Measurements from ENCODE around the gene IRF6.

Gene IRF6

GRCh38 chr1:209768354-209768774 lies 37.6 kb downstream of the IRF6 start:
- Mint-ChIP-seq H3K4me3 (no peak overlapping the region), H3K9me3 (no peaks in the 10 kb centered on the region), H3K4me1 (ENCODE audit: low read depth) (peaks cover 10% of the 10 kb centered on the region), H3K36me3 (ENCODE audit: low read depth) (peaks cover 51% of the 10 kb centered on the region), H3K27me3 (no peaks in the 10 kb centered on the region), H3K27ac (no peak overlapping the region)

- H3K9me3 Mint-ChIP-seq: no peaks in the 10 kb centered on the region
- H3K27ac Mint-ChIP-seq: no peak overlapping the region
- H3K4me3 Mint-ChIP-seq: no peak overlapping the region
- H3K27me3 Mint-ChIP-seq: no peaks in the 10 kb centered on the region
- peaks cover 17% of the 10 kb centered on the region for H3K4me1 Mint-ChIP-seq (ENCODE audit: low read depth)
- H3K36me3 Mint-ChIP-seq (ENCODE audit: low read depth): peaks cover 57% of the 10 kb centered on the region
These were observed 38.2 kb downstream of the IRF6 start for GRCh38 chr1:209767706-209768105.

GRCh38 chr1:209767096-209767495 lies 38.8 kb downstream of the IRF6 start:
- H3K9me3 Mint-ChIP-seq: no peaks in the 10 kb centered on the region

GRCh38 chr1:209766051-209766450 lies 39.9 kb downstream of the IRF6 start:
- H3K4me3 Mint-ChIP-seq: peak overlapping the region; percentile 72
- H3K27me3 Mint-ChIP-seq: no peaks in the 10 kb centered on the region
- peaks cover 74% of the 10 kb centered on the region for H3K36me3 Mint-ChIP-seq (ENCODE audit: low read depth)
- H3K9me3 Mint-ChIP-seq: no peaks in the 10 kb centered on the region
- H3K27ac Mint-ChIP-seq: peak overlapping the region; percentile 92
- H3K4me1 Mint-ChIP-seq (ENCODE audit: low read depth): peaks cover 33% of the 10 kb centered on the region

More at GRCh38 chr1:209767096-209767495, 38.8 kb downstream of the IRF6 start:
- peak overlapping the region; percentile 92 for H3K27ac Mint-ChIP-seq
- no peaks in the 10 kb centered on the region for H3K27me3 Mint-ChIP-seq
- H3K36me3 Mint-ChIP-seq (ENCODE audit: low read depth): peaks cover 63% of the 10 kb centered on the region
- H3K4me1 Mint-ChIP-seq (ENCODE audit: low read depth): peaks cover 23% of the 10 kb centered on the region
- no peak overlapping the region for H3K4me3 Mint-ChIP-seq

GRCh38 chr1:209761011-209761635 lies 44.8 kb downstream of the IRF6 start:
- H3K27ac Mint-ChIP-seq: peak overlapping the region; percentile 83
- peaks cover 67% of the 10 kb centered on the region for H3K4me1 Mint-ChIP-seq (ENCODE audit: low read depth)
- no peaks in the 10 kb centered on the region for H3K9me3 Mint-ChIP-seq
- peak overlapping the region; percentile 25 for H3K4me3 Mint-ChIP-seq
- peaks cover 96% of the 10 kb centered on the region for H3K36me3 Mint-ChIP-seq (ENCODE audit: low read depth)
- no peaks in the 10 kb centered on the region for H3K27me3 Mint-ChIP-seq

- Mint-ChIP-seq H3K4me3 (peak overlapping the region; percentile 100), H3K27me3 (no peaks in the 10 kb centered on the region), H3K4me1 (ENCODE audit: low read depth) (peaks cover 79% of the 10 kb centered on the region), H3K27ac (peak overlapping the region; percentile 54), H3K9me3 (no peaks in the 10 kb centered on the region), H3K36me3 (ENCODE audit: low read depth) (peaks cover 87% of the 10 kb centered on the region)
These were observed 46.0 kb downstream of the IRF6 start for GRCh38 chr1:209759829-209760359.

- H3K36me3 Mint-ChIP-seq (ENCODE audit: low read depth): peaks cover 75% of the 10 kb centered on the region
These were observed 47.5 kb downstream of the IRF6 start for GRCh38 chr1:209758400-209758799.

GRCh38 chr1:209756615-209757445 lies 49.1 kb downstream of the IRF6 start:
- no peaks in the 10 kb centered on the region for H3K9me3 Mint-ChIP-seq
- peaks cover 83% of the 10 kb centered on the region for H3K4me1 Mint-ChIP-seq (ENCODE audit: low read depth)
- H3K36me3 Mint-ChIP-seq (ENCODE audit: low read depth): peaks cover 59% of the 10 kb centered on the region
- peak overlapping the region; percentile 100 for H3K27ac Mint-ChIP-seq
- H3K4me3 Mint-ChIP-seq: peak overlapping the region; percentile 100
- H3K27me3 Mint-ChIP-seq: no peaks in the 10 kb centered on the region

More at GRCh38 chr1:209758400-209758799, 47.5 kb downstream of the IRF6 start:
- Mint-ChIP-seq H3K9me3 (no peaks in the 10 kb centered on the region), H3K4me3 (peak overlapping the region; percentile 100), H3K27ac (peak overlapping the region; percentile 100), H3K4me1 (ENCODE audit: low read depth) (peaks cover 83% of the 10 kb centered on the region), H3K27me3 (no peaks in the 10 kb centered on the region)

GRCh38 chr1:209755926-209756614 lies 49.9 kb downstream of the IRF6 start, which contains the start of gene TRAF3IP3:
TRAF3IP3 (plus strand) TSS chr1:209756053; CDS start chr1:209760040, 3,987 bp downstream.
- no peaks in the 10 kb centered on the region for H3K9me3 Mint-ChIP-seq
- peak within 1 kb of the TSS; percentile 100 for H3K4me3 Mint-ChIP-seq
- H3K27me3 Mint-ChIP-seq: no peaks in the 10 kb centered on the region
- peaks cover 51% of the 10 kb centered on the region for H3K36me3 Mint-ChIP-seq (ENCODE audit: low read depth)
- peaks cover 83% of the 10 kb centered on the region for H3K4me1 Mint-ChIP-seq (ENCODE audit: low read depth)
- H3K27ac Mint-ChIP-seq: peak within 1 kb of the TSS; percentile 100

GRCh38 chr1:209755256-209755655 lies 50.7 kb downstream of the IRF6 start:
- Mint-ChIP-seq H3K4me3 (peak overlapping the region; percentile 100), H3K36me3 (ENCODE audit: low read depth) (peaks cover 43% of the 10 kb centered on the region), H3K4me1 (ENCODE audit: low read depth) (peaks cover 83% of the 10 kb centered on the region), H3K27me3 (no peaks in the 10 kb centered on the region), H3K9me3 (no peaks in the 10 kb centered on the region), H3K27ac (peak overlapping the region; percentile 100)

GRCh38 chr1:209752890-209753289 lies 53.1 kb downstream of the IRF6 start:
- H3K4me3 Mint-ChIP-seq: no peak overlapping the region
- H3K27ac Mint-ChIP-seq: peak overlapping the region; percentile 100
- H3K9me3 Mint-ChIP-seq: no peaks in the 10 kb centered on the region
- H3K4me1 Mint-ChIP-seq (ENCODE audit: low read depth): peaks cover 82% of the 10 kb centered on the region
- H3K27me3 Mint-ChIP-seq: no peaks in the 10 kb centered on the region
- peaks cover 20% of the 10 kb centered on the region for H3K36me3 Mint-ChIP-seq (ENCODE audit: low read depth)

- Mint-ChIP-seq H3K4me3 (peak overlapping the region; percentile 79), H3K27ac (peak overlapping the region; percentile 100), H3K27me3 (no peaks in the 10 kb centered on the region), H3K36me3 (ENCODE audit: low read depth) (peaks cover 9% of the 10 kb centered on the region), H3K4me1 (ENCODE audit: low read depth) (peaks cover 91% of the 10 kb centered on the region), H3K9me3 (no peaks in the 10 kb centered on the region)
These were observed 54.2 kb downstream of the IRF6 start for GRCh38 chr1:209751627-209752231.

- Mint-ChIP-seq H3K4me3 (peak overlapping the region; percentile 40), H3K27me3 (no peaks in the 10 kb centered on the region), H3K9me3 (no peaks in the 10 kb centered on the region), H3K27ac (peak overlapping the region; percentile 85), H3K4me1 (ENCODE audit: low read depth) (peaks cover 85% of the 10 kb centered on the region), H3K36me3 (ENCODE audit: low read depth) (no peaks in the 10 kb centered on the region)
These were observed 56.1 kb downstream of the IRF6 start for GRCh38 chr1:209749670-209750323.

- Mint-ChIP-seq H3K27me3 (no peaks in the 10 kb centered on the region), H3K27ac (peak overlapping the region; percentile 85), H3K4me3 (peak overlapping the region; percentile 40), H3K9me3 (no peaks in the 10 kb centered on the region), H3K36me3 (ENCODE audit: low read depth) (no peaks in the 10 kb centered on the region), H3K4me1 (ENCODE audit: low read depth) (peaks cover 80% of the 10 kb centered on the region)
These were observed 56.7 kb downstream of the IRF6 start for GRCh38 chr1:209749205-209749604.
